GM23338 (cell line): ENCODE measurements around the gene MAN1C1.

Experiments used
- CREB1 ChIP-seq: fragments of 250-450 bp; sonication (Bioruptor Pico); IDR thresholded peaks from 2 replicates; pipeline ENCODE4 v1.5.0; 2020; ENCODE audit warnings: low read depth, mild to moderate bottlenecking, moderate library complexity
- EZH2 ChIP-seq: fragments of 200-600 bp; sonication (generic); IDR thresholded peaks from one replicate; pipeline ENCODE4 v1.8.0; 2017; ENCODE audit warnings: antibody characterized with exemption, mild to moderate bottlenecking, low read depth; ENCODE audit not compliant: unreplicated experiment
- EZH2phosphoT487 ChIP-seq: fragments of 200-600 bp; sonication (generic); IDR thresholded peaks from one replicate; pipeline ENCODE4 v1.8.1; 2018; ENCODE audit warnings: antibody characterized with exemption; ENCODE audit not compliant: unreplicated experiment
- JUNB ChIP-seq: IDR thresholded peaks from one replicate; pipeline ENCODE4 v1.6.1; 2016; ENCODE audit warnings: antibody characterized with exemption; ENCODE audit not compliant: unreplicated experiment
- POLR2AphosphoS5 ChIP-seq: IDR thresholded peaks from 2 replicates; pipeline ENCODE4 v1.6.1; 2016; ENCODE audit warnings: antibody characterized with exemption, low read depth
- REST ChIP-seq: IDR thresholded peaks from one replicate; pipeline ENCODE4 v1.6.1; 2018; ENCODE audit warnings: antibody characterized with exemption; ENCODE audit not compliant: unreplicated experiment
- STAT1 ChIP-seq: IDR thresholded peaks from one replicate; pipeline ENCODE4 v1.6.1; 2016; ENCODE audit warnings: antibody characterized with exemption; ENCODE audit not compliant: unreplicated experiment
- ZNF114 ChIP-seq: fragments of 250-450 bp; sonication (Bioruptor Pico); IDR thresholded peaks from 2 replicates; pipeline ENCODE4 v1.5.0; 2020; ENCODE audit warnings: mild to moderate bottlenecking, moderate library complexity
- ZNF462 ChIP-seq: fragments of 250-450 bp; sonication (Bioruptor Pico); IDR thresholded peaks from 2 replicates; pipeline ENCODE4 v1.5.0; 2020; ENCODE audit warnings: mild to moderate bottlenecking, moderate library complexity
- TF ChIP-seq, protein P1 (sequence below), 2 experiments: fragments of 200-600 bp in 1 of 2; sonication (generic) in 1 of 2; conservative IDR thresholded peaks; 2 replicates each; pipeline versions ENCODE4 v1.5.1 to v1.6.1; 2016 to 2017; ENCODE audit warnings: antibody characterized with exemption in 2 of 2, low read depth in 2 of 2, mild to moderate bottlenecking in 2 of 2, moderate library complexity in 1 of 2
- TF ChIP-seq, protein P2 (sequence below): IDR thresholded peaks from 2 replicates; pipeline ENCODE4 v1.6.1; 2016; ENCODE audit warnings: antibody characterized with exemption

DNA sequence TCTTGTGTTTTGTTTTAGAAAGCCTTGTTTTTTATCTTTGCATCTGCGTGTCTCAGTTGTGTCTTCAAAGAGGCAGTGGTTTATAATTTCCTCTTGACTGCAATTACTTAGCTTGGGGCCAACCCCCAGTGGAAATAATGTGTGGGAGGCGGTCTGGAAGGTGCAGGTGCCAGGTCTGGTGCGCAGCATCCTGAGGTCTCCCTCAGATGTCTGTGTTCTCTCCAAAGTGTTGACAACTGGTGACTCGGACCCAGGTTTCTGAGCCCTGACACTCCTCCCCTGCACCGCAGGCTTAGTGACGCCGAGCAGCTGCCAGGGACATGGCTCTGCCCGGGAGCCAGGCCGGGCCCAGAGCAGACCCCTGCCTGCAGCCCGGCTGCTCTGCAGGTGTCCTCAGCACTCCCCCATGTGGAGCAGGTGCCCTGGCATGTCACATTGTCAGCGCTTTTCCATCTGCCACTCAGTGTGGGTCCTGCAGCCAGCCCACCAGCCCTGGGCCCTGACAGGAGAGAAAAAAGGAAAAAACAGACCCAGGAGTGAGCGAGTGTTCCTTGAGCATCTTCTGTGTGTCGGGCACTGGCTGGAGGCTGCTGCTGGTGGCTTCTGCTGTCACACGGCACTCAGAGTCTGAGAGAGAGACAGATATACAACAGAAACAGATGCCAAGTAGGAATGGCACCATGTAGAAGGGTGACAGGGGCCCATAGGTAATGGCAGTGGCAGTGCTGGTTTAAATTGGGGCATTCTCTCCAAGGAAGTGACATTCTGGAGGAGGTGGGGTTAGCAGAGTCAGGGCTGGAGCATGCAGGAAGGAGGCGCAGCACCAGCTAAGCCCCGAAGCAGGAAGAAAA is 158.6 kb downstream of the MAN1C1 start:
- TF ChIP-seq, protein P1, sequence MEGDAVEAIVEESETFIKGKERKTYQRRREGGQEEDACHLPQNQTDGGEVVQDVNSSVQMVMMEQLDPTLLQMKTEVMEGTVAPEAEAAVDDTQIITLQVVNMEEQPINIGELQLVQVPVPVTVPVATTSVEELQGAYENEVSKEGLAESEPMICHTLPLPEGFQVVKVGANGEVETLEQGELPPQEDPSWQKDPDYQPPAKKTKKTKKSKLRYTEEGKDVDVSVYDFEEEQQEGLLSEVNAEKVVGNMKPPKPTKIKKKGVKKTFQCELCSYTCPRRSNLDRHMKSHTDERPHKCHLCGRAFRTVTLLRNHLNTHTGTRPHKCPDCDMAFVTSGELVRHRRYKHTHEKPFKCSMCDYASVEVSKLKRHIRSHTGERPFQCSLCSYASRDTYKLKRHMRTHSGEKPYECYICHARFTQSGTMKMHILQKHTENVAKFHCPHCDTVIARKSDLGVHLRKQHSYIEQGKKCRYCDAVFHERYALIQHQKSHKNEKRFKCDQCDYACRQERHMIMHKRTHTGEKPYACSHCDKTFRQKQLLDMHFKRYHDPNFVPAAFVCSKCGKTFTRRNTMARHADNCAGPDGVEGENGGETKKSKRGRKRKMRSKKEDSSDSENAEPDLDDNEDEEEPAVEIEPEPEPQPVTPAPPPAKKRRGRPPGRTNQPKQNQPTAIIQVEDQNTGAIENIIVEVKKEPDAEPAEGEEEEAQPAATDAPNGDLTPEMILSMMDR (conservative IDR thresholded peaks at IDR 0.05; ENCODE audit: low read depth in 2 of 2): no peak
- TF ChIP-seq EZH2phosphoT487 (no peak), EZH2 (no peak), ZNF462 (no peak), POLR2AphosphoS5 (no peak), CREB1 (CRISPR knock-in tag) (no peak), REST (no peak), ZNF114 (CRISPR knock-in tag) (no peak), JUNB (no peak), STAT1 (no peak)
- TF ChIP-seq, protein P2, sequence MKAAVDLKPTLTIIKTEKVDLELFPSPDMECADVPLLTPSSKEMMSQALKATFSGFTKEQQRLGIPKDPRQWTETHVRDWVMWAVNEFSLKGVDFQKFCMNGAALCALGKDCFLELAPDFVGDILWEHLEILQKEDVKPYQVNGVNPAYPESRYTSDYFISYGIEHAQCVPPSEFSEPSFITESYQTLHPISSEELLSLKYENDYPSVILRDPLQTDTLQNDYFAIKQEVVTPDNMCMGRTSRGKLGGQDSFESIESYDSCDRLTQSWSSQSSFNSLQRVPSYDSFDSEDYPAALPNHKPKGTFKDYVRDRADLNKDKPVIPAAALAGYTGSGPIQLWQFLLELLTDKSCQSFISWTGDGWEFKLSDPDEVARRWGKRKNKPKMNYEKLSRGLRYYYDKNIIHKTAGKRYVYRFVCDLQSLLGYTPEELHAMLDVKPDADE: no peak
